ENCODE results near the gene SNX32. TPM values are rescaled to one million over a fixed set of nuclear protein-coding genes. Genes with fewer than 3 reads are reported as not detected.

The SNX32 gene
- total and polyA plus RNA-seq, 2 of the 13 experiments (the other 11 are each of a cell fraction or from before 2014, with no cell fraction given), result 0.09 to 0.34 TPM

GRCh38 chr11:65802841-65803240 is 30.9 kb upstream of the SNX32 start:
- ChIA-PET CTCF (ENCODE audit: low intra/inter-chr PET ratio, low total read pairs) (no interaction called here), POLR2A (no interaction called here)
- peaks cover 7 to 43% of the 10 kb centered on the region in 2 experiments; a peak in 4 of 5 replicates for H3K27me3 ChIP-seq (ENCODE audit: control insufficient read depth in 1 of 2, insufficient read depth in 2 of 2, low read length in 2 of 2)
- in situ Hi-C loops (cut with HindIII; ENCODE audit: extremely low pct_ligation_motif_present, low pct_unique_long_range_greater_than_20kb), result no loop called here
- H3K36me3 ChIP-seq (replicated peaks in 1 of 2; ENCODE audit: control insufficient read depth in 1 of 2, insufficient read depth in 2 of 2, low read length in 2 of 2), result no peaks in the 10 kb centered on the region
- no peak overlapping the region for H3K4me2 ChIP-seq (ENCODE audit: low read depth, low read length)
- FAIRE-seq (no peak), DNase-seq (ENCODE audit: low spot score) (no peak), ATAC-seq (no peak)
- no peak overlapping the region for H2AFZ ChIP-seq (ENCODE audit: low read length)
- H3K79me2 ChIP-seq (ENCODE audit: insufficient read depth, low read length), result no peaks in the 10 kb centered on the region
- no peak for TF ChIP-seq CBX1 (IDR thresholded peaks at IDR 0.05; ENCODE audit: low read depth)
- TF ChIP-seq NFIC (IDR thresholded peaks at IDR 0.05; ENCODE audit: low read length), result no peak
- no peak for TF ChIP-seq TAF1 (CRISPR knock-in tag; IDR thresholded peaks at IDR 0.05)
- no peak for TF ChIP-seq ZNF713 (CRISPR knock-in tag; IDR thresholded peaks at IDR 0.05)
- TF ChIP-seq MTERF4 (CRISPR knock-in tag; IDR thresholded peaks at IDR 0.05), result no peak
- no peak for TF ChIP-seq ZC3H13 (CRISPR knock-in tag; IDR thresholded peaks at IDR 0.05)
- TF ChIP-seq SOX13 (IDR thresholded peaks at IDR 0.05), result no peak
- no peak for TF ChIP-seq SOX13 (CRISPR knock-in tag; conservative IDR thresholded peaks at IDR 0.05 in 1 of 2, IDR thresholded peaks at IDR 0.05 in 1 of 2)
- no peak for TF ChIP-seq TFDP2 (CRISPR knock-in tag; IDR thresholded peaks at IDR 0.05)
- no peak for TF ChIP-seq ZBTB10 (CRISPR knock-in tag; IDR thresholded peaks at IDR 0.05; ENCODE audit: borderline replicate concordance)
- no peak for TF ChIP-seq BRF2 (CRISPR knock-in tag; IDR thresholded peaks at IDR 0.05)
- TF ChIP-seq THAP7 (CRISPR knock-in tag; IDR thresholded peaks at IDR 0.05), result no peak
- TF ChIP-seq MNT (IDR thresholded peaks at IDR 0.05), result no peak
- H3K4me3 ChIP-seq (replicated peaks in 1 of 3; ENCODE audit: insufficient read depth in 1 of 3, low read depth in 2 of 3, low read length in 3 of 3), result no peak overlapping the region
- intact Hi-C loops (cut with micrococcal nuclease; ENCODE audit: unreplicated experiment), result no loop called here
- WGBS (ENCODE audit: low lambda C conversion rate), result 25% methylated on average over 9 of the region's 9 CpGs
- H4K20me1 ChIP-seq (ENCODE audit: insufficient read depth, low read length), result no peaks in the 10 kb centered on the region
- no peaks in the 10 kb centered on the region for H3K9me3 ChIP-seq (ENCODE audit: low read length)
- H3K27ac ChIP-seq (ENCODE audit: extremely low read length, insufficient read depth, low read length), result no peak overlapping the region
- H3K9ac ChIP-seq (ENCODE audit: insufficient read depth, low read depth, low read length), result no peak overlapping the region
- BruUV-seq (replicated peaks), result no TSS peak
- H3K4me1 ChIP-seq (ENCODE audit: insufficient read depth, low read length), result no peaks in the 10 kb centered on the region
